ENCODE measurements around the gene KNDC1.

The KNDC1 gene

GRCh38 chr10:133154411-133154810 lies 5.6 kb upstream of the KNDC1 start:
- Histone ChIP-seq H3K4me3 (replicated peaks; ENCODE audit: insufficient read depth, low read length) (no peak overlapping the region), H3K27ac (replicated peaks) (no peak overlapping the region), H3K27me3 (ENCODE audit: insufficient read depth, poor library complexity, severe bottlenecking) (peaks cover 19% of the 10 kb centered on the region)
- no peak for DNase-seq (ENCODE audit: low read depth in 1 of 2, low spot score in 1 of 2)
- no peak for TF ChIP-seq POLR2AphosphoS5 (IDR thresholded peaks at IDR 0.05; ENCODE audit: low read depth)
- no peak for TF ChIP-seq GABPA (IDR thresholded peaks at IDR 0.05; ENCODE audit: low read depth)
- no peak for TF ChIP-seq SPI1 (IDR thresholded peaks at IDR 0.05; ENCODE audit: borderline replicate concordance, low read depth)
- TF ChIP-seq REST (IDR thresholded peaks at IDR 0.05; ENCODE audit: insufficient replicate concordance, low read depth): no peak
- TF ChIP-seq, protein P1, sequence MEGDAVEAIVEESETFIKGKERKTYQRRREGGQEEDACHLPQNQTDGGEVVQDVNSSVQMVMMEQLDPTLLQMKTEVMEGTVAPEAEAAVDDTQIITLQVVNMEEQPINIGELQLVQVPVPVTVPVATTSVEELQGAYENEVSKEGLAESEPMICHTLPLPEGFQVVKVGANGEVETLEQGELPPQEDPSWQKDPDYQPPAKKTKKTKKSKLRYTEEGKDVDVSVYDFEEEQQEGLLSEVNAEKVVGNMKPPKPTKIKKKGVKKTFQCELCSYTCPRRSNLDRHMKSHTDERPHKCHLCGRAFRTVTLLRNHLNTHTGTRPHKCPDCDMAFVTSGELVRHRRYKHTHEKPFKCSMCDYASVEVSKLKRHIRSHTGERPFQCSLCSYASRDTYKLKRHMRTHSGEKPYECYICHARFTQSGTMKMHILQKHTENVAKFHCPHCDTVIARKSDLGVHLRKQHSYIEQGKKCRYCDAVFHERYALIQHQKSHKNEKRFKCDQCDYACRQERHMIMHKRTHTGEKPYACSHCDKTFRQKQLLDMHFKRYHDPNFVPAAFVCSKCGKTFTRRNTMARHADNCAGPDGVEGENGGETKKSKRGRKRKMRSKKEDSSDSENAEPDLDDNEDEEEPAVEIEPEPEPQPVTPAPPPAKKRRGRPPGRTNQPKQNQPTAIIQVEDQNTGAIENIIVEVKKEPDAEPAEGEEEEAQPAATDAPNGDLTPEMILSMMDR (IDR thresholded peaks at IDR 0.05; ENCODE audit: insufficient read depth, low read length): no peak

- Histone ChIP-seq H3K27me3 (ENCODE audit: insufficient read depth, poor library complexity, severe bottlenecking) (peaks cover 22% of the 10 kb centered on the region), H3K4me3 (replicated peaks; ENCODE audit: insufficient read depth, low read length) (no peak overlapping the region), H3K27ac (replicated peaks) (no peak overlapping the region)
- no peak for DNase-seq (ENCODE audit: low read depth in 1 of 2, low spot score in 1 of 2)
- TF ChIP-seq REST (IDR thresholded peaks at IDR 0.05; ENCODE audit: insufficient replicate concordance, low read depth): no peak
- TF ChIP-seq, protein P1 (IDR thresholded peaks at IDR 0.05; ENCODE audit: insufficient read depth, low read length): no peak
- TF ChIP-seq SPI1 (IDR thresholded peaks at IDR 0.05; ENCODE audit: borderline replicate concordance, low read depth): no peak
- no peak for TF ChIP-seq POLR2AphosphoS5 (IDR thresholded peaks at IDR 0.05; ENCODE audit: low read depth)
- TF ChIP-seq GABPA (IDR thresholded peaks at IDR 0.05; ENCODE audit: low read depth): no peak
Observed at GRCh38 chr10:133154996-133155778, 4.8 kb upstream of the KNDC1 start.

DNA sequence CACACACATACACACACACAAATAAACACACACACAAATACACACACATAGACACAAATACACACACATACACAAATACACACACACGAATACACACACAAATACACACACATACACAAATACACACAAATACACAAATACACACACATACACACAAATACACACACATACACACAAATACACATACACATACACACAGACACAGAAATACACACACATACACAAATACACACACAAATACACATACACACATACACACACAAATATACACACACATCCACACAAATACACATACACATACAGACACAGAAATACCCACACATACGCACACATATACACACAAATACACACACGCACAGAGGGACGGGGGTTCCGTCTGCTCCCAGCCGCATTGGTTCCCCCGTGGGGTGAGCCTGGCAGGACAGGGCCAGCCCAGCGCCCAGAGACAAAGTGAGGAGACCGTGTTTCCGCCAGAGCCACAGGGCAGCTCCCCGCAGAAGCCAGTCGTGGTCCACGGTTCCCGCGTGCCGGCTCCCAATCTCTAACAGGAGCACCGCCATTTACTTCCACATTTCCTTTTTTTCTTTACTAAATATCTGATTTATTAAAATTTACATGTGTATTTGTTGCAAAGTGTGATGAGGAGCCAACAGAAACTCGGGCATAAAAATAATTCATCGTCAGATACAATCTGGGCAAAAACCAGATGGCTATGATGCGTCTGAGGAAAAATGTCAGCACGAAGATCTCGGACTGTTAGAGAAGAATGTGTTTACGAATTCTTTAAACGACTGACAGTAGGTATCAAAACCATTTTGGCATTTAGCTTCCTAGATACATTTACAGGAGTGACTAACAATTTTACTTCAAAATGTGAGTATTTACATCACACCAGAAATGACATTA lies 3.1 kb upstream of the KNDC1 start:
- TF ChIP-seq REST (IDR thresholded peaks at IDR 0.05; ENCODE audit: insufficient replicate concordance, low read depth): no peak
- TF ChIP-seq SPI1 (IDR thresholded peaks at IDR 0.05; ENCODE audit: borderline replicate concordance, low read depth): no peak
- TF ChIP-seq, protein P1 (IDR thresholded peaks at IDR 0.05; ENCODE audit: insufficient read depth, low read length): no peak
- no peak for TF ChIP-seq POLR2AphosphoS5 (IDR thresholded peaks at IDR 0.05; ENCODE audit: low read depth)
- no peak for TF ChIP-seq GABPA (IDR thresholded peaks at IDR 0.05; ENCODE audit: low read depth)
- H3K27ac ChIP-seq (replicated peaks): no peak overlapping the region
- peaks cover 38% of the 10 kb centered on the region for H3K27me3 ChIP-seq (ENCODE audit: insufficient read depth, poor library complexity, severe bottlenecking)
- no peak for DNase-seq (ENCODE audit: low read depth in 1 of 2, low spot score in 1 of 2)
- no peak overlapping the region for H3K4me3 ChIP-seq (replicated peaks; ENCODE audit: insufficient read depth, low read length)
